ENCODE data around the gene STAU1.
"Not testable (repeated sequence)": the region's sequence is repeated elsewhere in the genome, so short reads cannot be mapped to it uniquely, and the experiment has no call there.

Gene STAU1

GRCh38 chr20:49183444-49183843 is 4.7 kb downstream of the STAU1 start:
- FAIRE-seq, result no peak
- TF ChIP-seq POLR2A (IDR thresholded peaks at IDR 0.05; ENCODE audit: low read depth, low read length), result no peak
- no peak for TF ChIP-seq PAX5 (IDR thresholded peaks at IDR 0.05; ENCODE audit: insufficient read depth, low read length, severe bottlenecking)
- no peak for TF ChIP-seq POU2F2 (IDR thresholded peaks at IDR 0.05; ENCODE audit: low read depth, low read length)
- DNase-seq (ENCODE audit: insufficient read length, low spot score), result no peak

- no peak for TF ChIP-seq POLR2A (IDR thresholded peaks at IDR 0.05; ENCODE audit: low read depth, low read length)
- TF ChIP-seq PAX5 (IDR thresholded peaks at IDR 0.05; ENCODE audit: insufficient read depth, low read length, severe bottlenecking), result no peak
- TF ChIP-seq POU2F2 (IDR thresholded peaks at IDR 0.05; ENCODE audit: low read depth, low read length), result no peak
- no peak for TF ChIP-seq SPI1 (IDR thresholded peaks at IDR 0.05; ENCODE audit: low read depth, low read length)
- TF ChIP-seq TAF1 (IDR thresholded peaks at IDR 0.05; ENCODE audit: low read depth, low read length), result no peak
- no peak for TF ChIP-seq POLR2AphosphoS5 (IDR thresholded peaks at IDR 0.05; ENCODE audit: low read depth, low read length)
- FAIRE-seq (no peak), DNase-seq (ENCODE audit: insufficient read length, low spot score) (no peak)
Measured at GRCh38 chr20:49181265-49181877, 6.8 kb downstream of the STAU1 start.

- no peak for TF ChIP-seq SPI1 (IDR thresholded peaks at IDR 0.05; ENCODE audit: low read depth, low read length)
- no peak for TF ChIP-seq PAX5 (IDR thresholded peaks at IDR 0.05; ENCODE audit: insufficient read depth, low read length, severe bottlenecking)
- no peak for TF ChIP-seq TAF1 (IDR thresholded peaks at IDR 0.05; ENCODE audit: low read depth, low read length)
- peak; percentile 20; the same call in 1 of the 2 replicates for TF ChIP-seq POLR2A (IDR thresholded peaks at IDR 0.05; ENCODE audit: low read depth, low read length)
- no peak for TF ChIP-seq POU2F2 (IDR thresholded peaks at IDR 0.05; ENCODE audit: low read depth, low read length)
- no peak for TF ChIP-seq POLR2AphosphoS5 (IDR thresholded peaks at IDR 0.05; ENCODE audit: low read depth, low read length)
- DNase-seq (ENCODE audit: insufficient read length, low spot score) (no peak), FAIRE-seq (peak; percentile 38)
Measured at GRCh38 chr20:49179368-49180277, 8.5 kb downstream of the STAU1 start.

GRCh38 chr20:49174183-49174582 is 14.0 kb downstream of the STAU1 start:
- FAIRE-seq, result no peak
- no peak for DNase-seq (ENCODE audit: insufficient read length, low spot score)
- TF ChIP-seq POLR2A (IDR thresholded peaks at IDR 0.05; ENCODE audit: low read depth, low read length) (no peak), SPI1 (IDR thresholded peaks at IDR 0.05; ENCODE audit: low read depth, low read length) (no peak), POLR2AphosphoS5 (IDR thresholded peaks at IDR 0.05; ENCODE audit: low read depth, low read length) (no peak), PAX5 (IDR thresholded peaks at IDR 0.05; ENCODE audit: insufficient read depth, low read length, severe bottlenecking) (no peak), TAF1 (IDR thresholded peaks at IDR 0.05; ENCODE audit: low read depth, low read length) (no peak), POU2F2 (IDR thresholded peaks at IDR 0.05; ENCODE audit: low read depth, low read length) (no peak)

- no peak for FAIRE-seq
- TF ChIP-seq POLR2AphosphoS5 (IDR thresholded peaks at IDR 0.05; ENCODE audit: low read depth, low read length), result no peak
- no peak for TF ChIP-seq PAX5 (IDR thresholded peaks at IDR 0.05; ENCODE audit: insufficient read depth, low read length, severe bottlenecking)
- no peak for TF ChIP-seq TAF1 (IDR thresholded peaks at IDR 0.05; ENCODE audit: low read depth, low read length)
- no peak for TF ChIP-seq POLR2A (IDR thresholded peaks at IDR 0.05; ENCODE audit: low read depth, low read length)
- TF ChIP-seq SPI1 (IDR thresholded peaks at IDR 0.05; ENCODE audit: low read depth, low read length), result no peak
- no peak for TF ChIP-seq POU2F2 (IDR thresholded peaks at IDR 0.05; ENCODE audit: low read depth, low read length)
Measured at GRCh38 chr20:49172413-49172812, 15.7 kb downstream of the STAU1 start.

GRCh38 chr20:49171909-49172308 is 16.2 kb downstream of the STAU1 start:
- TF ChIP-seq POLR2AphosphoS5 (IDR thresholded peaks at IDR 0.05; ENCODE audit: low read depth, low read length), result no peak
- TF ChIP-seq SPI1 (IDR thresholded peaks at IDR 0.05; ENCODE audit: low read depth, low read length), result no peak
- TF ChIP-seq PAX5 (IDR thresholded peaks at IDR 0.05; ENCODE audit: insufficient read depth, low read length, severe bottlenecking), result no peak
- TF ChIP-seq POU2F2 (IDR thresholded peaks at IDR 0.05; ENCODE audit: low read depth, low read length), result no peak
- TF ChIP-seq POLR2A (IDR thresholded peaks at IDR 0.05; ENCODE audit: low read depth, low read length), result no peak
- no peak for TF ChIP-seq TAF1 (IDR thresholded peaks at IDR 0.05; ENCODE audit: low read depth, low read length)
- DNase-seq (ENCODE audit: insufficient read length, low spot score) (no peak), FAIRE-seq (no peak)

More at GRCh38 chr20:49172413-49172812, 15.7 kb downstream of the STAU1 start:
- DNase-seq (ENCODE audit: insufficient read length, low spot score), result no peak

- no peak for DNase-seq (ENCODE audit: insufficient read length, low spot score)
- TF ChIP-seq SPI1 (IDR thresholded peaks at IDR 0.05; ENCODE audit: low read depth, low read length) (no peak), TAF1 (IDR thresholded peaks at IDR 0.05; ENCODE audit: low read depth, low read length) (no peak), POU2F2 (IDR thresholded peaks at IDR 0.05; ENCODE audit: low read depth, low read length) (no peak), POLR2AphosphoS5 (IDR thresholded peaks at IDR 0.05; ENCODE audit: low read depth, low read length) (no peak), PAX5 (IDR thresholded peaks at IDR 0.05; ENCODE audit: insufficient read depth, low read length, severe bottlenecking) (no peak), POLR2A (IDR thresholded peaks at IDR 0.05; ENCODE audit: low read depth, low read length) (no peak)
- no peak for FAIRE-seq
Measured at GRCh38 chr20:49170714-49171113, 17.4 kb downstream of the STAU1 start.

- TF ChIP-seq POLR2A (IDR thresholded peaks at IDR 0.05; ENCODE audit: low read depth, low read length) (no peak), TAF1 (IDR thresholded peaks at IDR 0.05; ENCODE audit: low read depth, low read length) (no peak), PAX5 (IDR thresholded peaks at IDR 0.05; ENCODE audit: insufficient read depth, low read length, severe bottlenecking) (no peak), POLR2AphosphoS5 (IDR thresholded peaks at IDR 0.05; ENCODE audit: low read depth, low read length) (no peak), SPI1 (IDR thresholded peaks at IDR 0.05; ENCODE audit: low read depth, low read length) (no peak), POU2F2 (IDR thresholded peaks at IDR 0.05; ENCODE audit: low read depth, low read length) (no peak)
- no peak for FAIRE-seq
- no peak for DNase-seq (ENCODE audit: insufficient read length, low spot score)
Measured at GRCh38 chr20:49169547-49169946, 18.6 kb downstream of the STAU1 start.

GRCh38 chr20:49168864-49169263 is 19.3 kb downstream of the STAU1 start:
- DNase-seq (ENCODE audit: insufficient read length, low spot score); FAIRE-seq: not testable (repeated sequence)

Data from GM12891 (cell line).